H1 (cell line): ENCODE data around the gene NFKBIL1. TPM values are rescaled to one million over a fixed set of nuclear protein-coding genes. Genes with fewer than 3 reads are reported as not detected.

Source experiments
- CTCF ChIA-PET: fragments of 300-600 bp; sonication (Branson Sonifier 250); formaldehyde crosslinking; loops from one replicate; lab custom pipeline; 2021; ENCODE audit not compliant: partially characterized antibody; lab: Charles Lee
- POLR2A ChIA-PET: fragments of 300-600 bp; sonication (Branson Sonifier 250); formaldehyde crosslinking; loops from one replicate; lab custom pipeline; 2021; ENCODE audit warnings: inconsistent platforms; ENCODE audit not compliant: partially characterized antibody; lab: Charles Lee
- DNase-seq, 2 experiments: peaks; one replicate each; pipeline versions ENCODE4 v3.0.0 to v3.0.0-alpha.2; 2010 to 2022; ENCODE audit warnings: low spot score in 2 of 2, low read depth in 1 of 2, mixed read lengths in 1 of 2
- FAIRE-seq: peaks from 2 replicates; lab custom pipeline; 2011; peaks lifted over from hg19 to GRCh38; lab: Jason Lieb, UNC
- H2AFZ ChIP-seq: 2 replicates; pipeline ENCODE4 v1.8.1; 2012; ENCODE audit warnings: low read length, inconsistent platforms
- H2AK5ac ChIP-seq: 2 replicates; pipeline ENCODE4 v1.6.1; 2013; ENCODE audit warnings: low read depth, low read length
- H2BK120ac ChIP-seq: replicated peaks from 2 replicates; pipeline ENCODE3; 2013; ENCODE audit warnings: low read depth, low read length, inconsistent platforms
- H2BK12ac ChIP-seq: 2 replicates; pipeline ENCODE4 v1.6.1; 2013; ENCODE audit warnings: low read depth, low read length
- H2BK15ac ChIP-seq: 2 replicates; pipeline ENCODE4 v1.6.1; 2013; ENCODE audit warnings: low read length
- H2BK20ac ChIP-seq: 2 replicates; pipeline ENCODE4 v1.6.1; 2013; ENCODE audit warnings: low read length
- H2BK5ac ChIP-seq: 2 replicates; pipeline ENCODE4 v1.6.1; 2013; ENCODE audit warnings: low read depth, low read length
- H3K14ac ChIP-seq: 2 replicates; pipeline ENCODE4 v1.6.1; 2013; ENCODE audit warnings: inconsistent platforms; ENCODE audit not compliant: insufficient read length
- H3K18ac ChIP-seq: 2 replicates; pipeline ENCODE4 v1.6.1; 2013; ENCODE audit warnings: low read length; ENCODE audit errors: extremely low read depth
- H3K23ac ChIP-seq: 2 replicates; pipeline ENCODE4 v1.6.1; 2013; ENCODE audit warnings: inconsistent platforms; ENCODE audit not compliant: insufficient read length
- H3K23me2 ChIP-seq: 2 replicates; pipeline ENCODE4 v1.6.1; 2013; ENCODE audit warnings: low read depth, low read length
- H3K27ac ChIP-seq: 2 replicates; pipeline ENCODE4 v1.6.1; 2011; ENCODE audit warnings: low read depth, low read length, inconsistent platforms
- H3K27me3 ChIP-seq, 4 experiments: replicated peaks in 1 of 4; 1 replicate in 1 of 4; 2 replicates in 3 of 4; pipeline versions ENCODE4 v1.6.1 to v1.8.1; 2011 to 2013; ENCODE audit warnings: low read length in 3 of 4, mild to moderate bottlenecking in 3 of 4, inconsistent platforms in 2 of 4, mixed read lengths in 2 of 4, moderate library complexity in 1 of 4; ENCODE audit not compliant: control insufficient read depth in 3 of 4, insufficient read depth in 3 of 4; ENCODE audit errors: extremely low read depth in 1 of 4
- H3K36me3 ChIP-seq, 4 experiments: 2 replicates each; pipeline versions ENCODE4 v1.6.1 to v1.8.1; 2011 to 2013; ENCODE audit warnings: mild to moderate bottlenecking in 4 of 4, low read length in 3 of 4, moderate library complexity in 2 of 4, control low read depth in 1 of 4, inconsistent platforms in 1 of 4; ENCODE audit not compliant: insufficient read depth in 4 of 4, control insufficient read depth in 2 of 4
- H3K4ac ChIP-seq: replicated peaks from 2 replicates; pipeline ENCODE3; 2013; ENCODE audit warnings: low read length, low read depth, mixed read lengths, inconsistent platforms; ENCODE audit not compliant: insufficient read length
- H3K4me1 ChIP-seq, 4 experiments: replicated peaks in 1 of 4; 1 replicate in 1 of 4; 2 replicates in 3 of 4; pipeline versions ENCODE4 v1.6.1 to v1.8.1; 2011 to 2013; ENCODE audit warnings: low read length in 3 of 4, inconsistent platforms in 2 of 4, mixed read lengths in 1 of 4; ENCODE audit not compliant: insufficient read depth in 4 of 4, control insufficient read depth in 3 of 4
- H3K4me2 ChIP-seq, 2 experiments: 2 replicates each; pipeline versions ENCODE4 v1.6.1 to v1.8.1; 2011 to 2013; ENCODE audit warnings: low read depth in 2 of 2, low read length in 2 of 2, control low read depth in 1 of 2, inconsistent platforms in 1 of 2, mild to moderate bottlenecking in 1 of 2; ENCODE audit not compliant: insufficient read depth in 1 of 2
- H3K4me3 ChIP-seq, 4 experiments: fragments of 200-600, 300-600 bp in 1 of 4; sonication (generic), shearing (Covaris generic), sonication (Bioruptor Twin) in 1 of 4; 2 replicates each; pipeline versions ENCODE4 v1.5.1 to v1.8.1; 2011 to 2016; ENCODE audit warnings: low read length in 4 of 4, low read depth in 3 of 4, control low read depth in 2 of 4, inconsistent platforms in 2 of 4, mild to moderate bottlenecking in 2 of 4, mixed read lengths in 1 of 4, moderate library complexity in 1 of 4; ENCODE audit not compliant: insufficient read depth in 2 of 4; ENCODE audit errors: extremely low read depth in 1 of 4
- H3K56ac ChIP-seq: replicated peaks from 2 replicates; pipeline ENCODE3; 2013; ENCODE audit warnings: low read depth, mild to moderate bottlenecking, mixed read lengths, low read length, inconsistent platforms; ENCODE audit not compliant: insufficient read length
- H3K79me1 ChIP-seq: 2 replicates; pipeline ENCODE4 v1.6.1; 2013; ENCODE audit warnings: low read depth, low read length, control low read depth
- H3K79me2 ChIP-seq, 2 experiments: 2 replicates each; pipeline versions ENCODE4 v1.6.1 to v1.8.1; 2012 to 2013; ENCODE audit warnings: low read length in 2 of 2, mild to moderate bottlenecking in 2 of 2, inconsistent platforms in 1 of 2; ENCODE audit not compliant: insufficient read depth in 2 of 2, control insufficient read depth in 1 of 2
- H3K9ac ChIP-seq, 4 experiments: replicated peaks in 1 of 4; 1 replicate in 1 of 4; 2 replicates in 3 of 4; pipeline versions ENCODE4 v1.6.1 to v1.8.1; 2011 to 2013; ENCODE audit warnings: low read depth in 3 of 4, low read length in 3 of 4, control low read depth in 2 of 4, mild to moderate bottlenecking in 2 of 4, moderate library complexity in 2 of 4, inconsistent platforms in 1 of 4; ENCODE audit errors: extremely low read depth in 1 of 4
- H3K9me3 ChIP-seq, 2 experiments: 2 replicates each; pipeline versions ENCODE4 v1.6.1 to v1.8.1; 2012 to 2013; ENCODE audit warnings: mild to moderate bottlenecking in 2 of 2, moderate library complexity in 2 of 2, control low read depth in 1 of 2, inconsistent platforms in 1 of 2, low read depth in 1 of 2, low read length in 1 of 2, mixed read lengths in 1 of 2; ENCODE audit not compliant: insufficient read depth in 2 of 2
- H4K20me1 ChIP-seq, 2 experiments: replicated peaks in 1 of 2; 2 replicates each; pipeline versions ENCODE3 to v1.8.1; 2011 to 2013; ENCODE audit warnings: inconsistent platforms in 2 of 2, low read length in 2 of 2, mild to moderate bottlenecking in 1 of 2; ENCODE audit not compliant: insufficient read depth in 2 of 2, control insufficient read depth in 1 of 2
- H4K5ac ChIP-seq: 2 replicates; pipeline ENCODE4 v1.6.1; 2013; ENCODE audit warnings: low read length, low read depth, mixed read lengths, inconsistent platforms; ENCODE audit not compliant: insufficient read length
- H4K8ac ChIP-seq: 2 replicates; pipeline ENCODE4 v1.8.0; 2013; ENCODE audit warnings: mild to moderate bottlenecking, moderate library complexity, low read length, inconsistent platforms; ENCODE audit not compliant: insufficient read depth; ENCODE audit errors: extremely low read depth
- H4K91ac ChIP-seq: replicated peaks from 2 replicates; pipeline ENCODE3; 2013; ENCODE audit warnings: low read length, mixed read lengths, inconsistent platforms; ENCODE audit not compliant: insufficient read length
- CHD1 ChIP-seq: IDR thresholded peaks from 2 replicates; pipeline ENCODE4 v1.6.1; 2012; ENCODE audit warnings: low read depth, low read length, improper control_type of control experiment
- CTCF ChIP-seq, 3 experiments: IDR thresholded peaks; 1 replicate in 2 of 3; 2 replicates in 1 of 3; pipeline versions ENCODE4 v1.5.1 to v1.6.1; 2011; ENCODE audit warnings: low read length in 3 of 3, mild to moderate bottlenecking in 3 of 3, inconsistent platforms in 2 of 3, low read depth in 1 of 3, moderate library complexity in 1 of 3; ENCODE audit not compliant: insufficient read depth in 1 of 3; ENCODE audit errors: control extremely low read depth in 1 of 3
- POLR2A ChIP-seq, 2 experiments: IDR thresholded peaks; 1 replicate in 1 of 2; 2 replicates in 1 of 2; pipeline ENCODE4 v1.6.1; 2011; ENCODE audit warnings: low read depth in 2 of 2, low read length in 2 of 2, mild to moderate bottlenecking in 2 of 2; ENCODE audit errors: control extremely low read depth in 1 of 2
- POLR2AphosphoS5 ChIP-seq: IDR thresholded peaks from 2 replicates; pipeline ENCODE4 v1.6.1; 2011; ENCODE audit warnings: low read depth, low read length
- WGBS, 2 experiments: shearing (Covaris generic) in 1 of 2; methylation state at CpG; one replicate each; pipeline versions ENCODE4 v1.1.6 to v1.1.7; 2013 to 2015; ENCODE audit warnings: low lambda C conversion rate in 2 of 2, mixed read lengths in 2 of 2, inconsistent platforms in 1 of 2, low coverage in 1 of 2, missing lambda C conversion rate in 1 of 2; ENCODE audit not compliant: insufficient replicate concordance in 2 of 2, insufficient coverage in 1 of 2, insufficient read length in 1 of 2; ENCODE audit errors: extremely low coverage in 1 of 2, missing lambda C conversion rate in 1 of 2; 5-methylcytosine and 5-hydroxymethylcytosine counted together
- polyA plus RNA-seq, 7 experiments: library from polyadenylated mRNA; depleted of rRNA in 3 of 7; stranded (reverse) in 5 of 7; unstranded in 2 of 7; fragments of >200 nt in 5 of 7; fragments of 200-250 nt in 2 of 7; gene quantifications; 1 replicate in 5 of 7; 2 replicates in 1 of 7; 4 replicates in 1 of 7; pipeline versions ENCODE4 v1.2.1 to v1.2.3, GENCODE V29; 2011 to 2013; ENCODE audit warnings: missing spikeins in 2 of 7, mixed read lengths in 2 of 7
- total RNA-seq: library from RNA; stranded (reverse); fragmentation: NEBNext Ultra II Directional; extraction: Animal tissue kit (Norgen Biotek cat#: 25700); gene quantifications from 2 replicates; pipeline ENCODE4 v1.2.1, GENCODE V29; 2021

NFKBIL1 gene
- total and polyA plus RNA-seq, 2 of the 8 experiments (the other 6 are each of a cell fraction or from before 2014, with no cell fraction given) = 7.5 to 11.2 TPM

- CTCF ChIA-PET = interaction anchor here (0.6 to 1.8 kb wide), 3 partner anchors 9 to 38 kb away, joined by 3 to 4 read pairs (median 3); no protein-coding TSS in a partner anchor
- H3K23ac ChIP-seq = no peak overlapping the region
- peaks cover 49 to 65% (median 56%) of the 10 kb centered on the region in 4 experiments for H3K36me3 ChIP-seq
- H2BK5ac ChIP-seq = no peak overlapping the region
- no peak overlapping the region for H3K4me3 ChIP-seq
- no peak overlapping the region for H3K14ac ChIP-seq
- peaks cover 26 to 40% of the 10 kb centered on the region in 2 experiments for H4K20me1 ChIP-seq
- no peak overlapping the region for H2BK20ac ChIP-seq
- POLR2A ChIA-PET = interaction anchor here (0.9 to 18.4 kb wide), 12 partner anchors 8 to 117 kb away, joined by 3 to 428 read pairs (median 5); partner anchors contain the start of genes ATP6V1G2, DDX39B and NFKBIL1
- H4K8ac ChIP-seq = no peak overlapping the region
- no peak overlapping the region for H2AFZ ChIP-seq
- 93% methylated on average over 5 of the region's 6 CpGs; no CpG with 5 or more reads in 1 of the 2 experiments for WGBS, 2 experiments
- no peak overlapping the region for H4K91ac ChIP-seq
- no peak overlapping the region for H3K18ac ChIP-seq
- no peak overlapping the region for H3K4me2 ChIP-seq
- peaks cover 1 to 5% (median 4%) of the 10 kb centered on the region in 4 experiments; a peak in 4 of 7 replicates for H3K4me1 ChIP-seq
- H3K23me2 ChIP-seq = no peaks in the 10 kb centered on the region
- FAIRE-seq = no peak
- H2BK120ac ChIP-seq = no peak overlapping the region
- H3K79me1 ChIP-seq = peaks cover 10% of the 10 kb centered on the region; the same call in 1 of the 2 replicates
- H3K4ac ChIP-seq = no peak overlapping the region
- H4K5ac ChIP-seq = no peak overlapping the region
- H3K27me3 ChIP-seq = no peaks in the 10 kb centered on the region
- H3K9ac ChIP-seq = no peak overlapping the region
- peaks cover 0 to 14% of the 10 kb centered on the region in 2 experiments; a peak in 2 of 4 replicates for H3K79me2 ChIP-seq
- no peak overlapping the region for H2BK15ac ChIP-seq
- DNase-seq = no peak
- TF ChIP-seq CTCF (IDR thresholded peaks at IDR 0.05; ENCODE audit: control extremely low read depth in 1 of 3, insufficient read depth in 1 of 3, low read depth in 1 of 3, low read length in 3 of 3) (peak in 1 of 3 experiments; percentile 3; a peak in 1 of 4 replicates), CHD1 (no peak), POLR2A (IDR thresholded peaks at IDR 0.05; ENCODE audit: control extremely low read depth in 1 of 2, low read depth in 2 of 2, low read length in 2 of 2) (peak; percentile 37 to 46; a peak in 1 of 3 replicates), POLR2AphosphoS5 (peak; percentile 25)
- no peak overlapping the region for H2AK5ac ChIP-seq
- H3K9me3 ChIP-seq = no peaks in the 10 kb centered on the region
- no peak overlapping the region for H3K27ac ChIP-seq
- H3K56ac ChIP-seq = no peak overlapping the region
- no peak overlapping the region for H2BK12ac ChIP-seq
These were observed 16.7 kb upstream of the NFKBIL1 start for GRCh38 chr6:31530659-31531058.
